HG03103 (cell line): ENCODE measurements around the gene RAB35.
A peak's percentile ranks its signal among the peaks of the same experiment; 100 is the strongest.

Experiments used
- ATAC-seq: cut with Tn5 transposase; IDR thresholded peaks from one replicate; pipeline ENCODE4 v1.9.1; 2021; ENCODE audit warnings: low read depth; ENCODE audit not compliant: unreplicated experiment

The RAB35 gene

DNA sequence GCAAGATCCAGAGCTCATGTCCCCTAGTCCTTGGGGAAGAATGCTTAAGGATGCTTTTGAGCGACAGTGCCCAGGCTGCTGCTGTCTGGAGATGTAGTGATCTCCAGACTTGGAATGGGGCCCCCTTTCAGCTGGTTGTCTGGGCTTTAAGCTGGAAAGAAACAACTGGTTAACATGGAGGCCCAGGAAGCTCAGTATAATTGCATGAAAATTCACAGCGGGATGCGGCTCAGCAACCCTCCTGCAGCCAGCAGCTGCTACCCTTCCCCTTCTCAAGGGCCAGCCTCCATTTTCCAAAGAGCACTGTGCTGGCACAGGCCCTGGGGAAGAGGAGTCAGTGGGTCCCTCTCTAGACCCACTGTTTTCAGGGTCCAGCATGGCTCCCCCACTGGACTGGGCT, 26.3 kb downstream of the RAB35 start:
- no peak for ATAC-seq

DNA sequence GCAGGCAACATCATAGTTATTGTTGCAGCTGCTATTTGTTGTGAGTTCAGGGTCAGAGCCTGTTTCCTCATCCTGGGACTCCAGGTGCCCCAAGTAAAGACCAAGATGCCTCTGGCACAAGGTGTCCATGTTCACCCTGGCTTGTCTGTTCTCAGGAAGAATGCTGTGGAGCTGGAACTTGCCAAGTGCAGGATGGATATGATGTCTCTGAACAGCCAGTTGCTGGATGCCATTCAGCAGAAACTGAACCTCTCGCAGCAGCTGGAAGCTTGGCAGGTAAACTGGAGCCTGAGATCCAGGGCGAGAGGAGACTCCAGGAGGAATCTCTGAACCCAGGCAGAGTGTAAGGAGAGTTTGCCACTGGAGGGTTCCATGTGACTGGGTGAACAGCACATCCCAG, 26.8 kb downstream of the RAB35 start:
- ATAC-seq = no peak

DNA sequence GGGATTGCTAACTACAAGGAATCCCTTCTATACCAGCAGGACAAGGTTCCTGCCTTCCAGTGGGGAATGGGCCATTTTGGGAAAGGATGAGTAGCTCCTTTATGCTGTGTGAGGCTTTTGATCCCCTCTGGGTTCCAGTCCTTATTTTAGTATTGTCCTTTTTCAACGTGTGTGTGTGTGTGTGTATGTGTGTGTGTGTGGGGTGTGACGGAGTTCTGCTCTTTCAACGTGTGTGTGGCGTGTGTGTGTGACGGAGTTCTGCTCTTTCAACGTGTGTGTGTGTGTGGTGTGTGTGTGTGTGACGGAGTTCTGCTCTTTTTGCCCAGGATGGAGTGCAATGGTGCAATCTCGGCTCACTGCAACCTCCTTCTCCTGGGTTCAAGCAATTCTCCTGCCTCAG, 27.4 kb downstream of the RAB35 start:
- no peak for ATAC-seq

DNA sequence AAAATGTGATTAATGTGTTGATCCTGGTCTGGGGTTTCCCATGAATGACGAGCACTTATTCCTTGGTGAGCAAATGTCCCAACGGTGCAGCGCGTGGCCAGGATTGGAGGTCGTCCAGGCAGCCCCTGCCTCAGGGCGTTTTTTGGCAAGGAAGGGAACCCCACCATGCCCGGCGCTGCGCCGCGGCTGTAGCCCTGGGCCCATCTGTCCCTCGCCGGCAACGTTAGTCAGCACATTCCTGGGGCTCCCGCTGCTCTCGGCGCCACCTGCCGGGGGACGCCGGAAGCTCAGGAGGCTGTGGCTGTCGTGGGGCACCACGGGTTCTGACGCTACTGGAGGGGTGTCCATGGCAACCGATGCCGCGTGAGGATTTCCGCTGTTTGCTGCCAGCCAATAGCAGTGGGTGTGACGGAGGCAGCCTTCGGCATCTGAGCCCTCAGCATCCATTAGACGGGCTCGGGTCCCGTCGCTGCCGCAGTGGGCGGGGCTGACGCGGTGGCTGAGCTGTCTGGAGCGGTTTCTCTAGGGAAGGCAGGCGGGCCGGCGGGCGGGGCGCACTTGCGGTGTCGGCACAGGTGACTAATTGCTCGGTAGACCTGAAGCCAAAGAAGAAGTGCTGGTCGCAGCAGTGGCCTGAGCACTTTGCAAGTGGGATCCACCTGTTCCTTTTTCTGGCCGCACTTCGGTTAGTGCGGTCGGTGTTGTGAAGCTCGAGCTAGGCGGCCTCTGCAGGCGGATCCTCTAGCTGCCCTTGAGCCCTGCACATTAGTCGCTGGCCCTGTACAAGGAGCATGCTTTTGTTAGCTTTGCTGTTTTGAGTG, 29.5 kb downstream of the RAB35 start:
- peak; percentile 95 for ATAC-seq

DNA sequence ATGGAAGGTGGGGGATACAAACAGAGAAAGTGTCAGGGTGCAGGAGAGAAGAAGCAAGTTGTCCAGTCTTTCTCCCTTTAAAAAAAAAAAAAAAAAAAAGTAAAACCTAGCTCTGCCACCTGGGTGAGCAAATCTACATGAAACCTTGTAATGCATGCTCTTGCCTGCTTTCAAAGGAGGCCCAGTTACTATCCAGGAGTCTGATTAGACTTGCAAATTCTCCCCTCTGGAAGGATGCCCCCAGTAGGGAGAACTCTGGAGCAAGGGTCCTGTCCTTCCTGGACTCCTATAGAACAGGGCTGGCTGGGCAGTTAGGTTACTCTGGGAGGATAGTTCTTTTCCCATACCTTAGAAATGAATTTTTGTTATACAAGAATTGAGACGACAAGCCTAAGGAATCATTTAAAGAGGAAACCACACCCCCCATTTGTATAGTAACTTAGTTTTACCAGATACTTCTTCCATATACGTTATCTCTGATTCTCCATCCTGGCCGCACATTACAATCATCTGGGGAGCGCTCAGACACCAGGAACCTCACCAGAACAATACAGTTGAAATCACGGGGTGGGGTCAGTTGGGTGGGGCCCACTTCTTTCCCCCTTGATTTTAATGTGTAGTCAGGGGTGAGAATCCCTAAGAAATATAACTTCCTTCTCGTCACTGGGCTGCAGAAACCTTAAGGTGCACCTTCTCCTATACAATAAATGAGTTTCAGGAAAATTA, 30.5 kb downstream of the RAB35 start:
- no peak for ATAC-seq

DNA sequence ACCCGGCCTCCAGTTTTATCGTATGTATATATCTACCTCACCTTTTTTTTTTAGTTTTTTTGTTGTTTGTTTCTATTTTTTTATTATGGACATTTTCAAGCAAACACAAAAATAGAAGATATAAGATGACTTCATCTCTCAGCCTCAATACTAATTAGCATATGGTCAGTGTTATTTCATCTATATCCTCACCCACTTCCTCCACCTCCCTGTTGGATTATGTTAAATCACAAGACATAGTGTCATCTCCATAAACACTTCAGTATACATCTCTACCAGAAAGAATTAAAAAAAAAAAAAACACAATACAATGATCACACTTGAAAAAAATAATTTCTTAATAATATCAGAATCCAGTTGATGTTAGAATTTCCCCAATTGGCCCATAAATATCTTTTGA, 34.9 kb downstream of the RAB35 start:
- ATAC-seq = no peak

DNA sequence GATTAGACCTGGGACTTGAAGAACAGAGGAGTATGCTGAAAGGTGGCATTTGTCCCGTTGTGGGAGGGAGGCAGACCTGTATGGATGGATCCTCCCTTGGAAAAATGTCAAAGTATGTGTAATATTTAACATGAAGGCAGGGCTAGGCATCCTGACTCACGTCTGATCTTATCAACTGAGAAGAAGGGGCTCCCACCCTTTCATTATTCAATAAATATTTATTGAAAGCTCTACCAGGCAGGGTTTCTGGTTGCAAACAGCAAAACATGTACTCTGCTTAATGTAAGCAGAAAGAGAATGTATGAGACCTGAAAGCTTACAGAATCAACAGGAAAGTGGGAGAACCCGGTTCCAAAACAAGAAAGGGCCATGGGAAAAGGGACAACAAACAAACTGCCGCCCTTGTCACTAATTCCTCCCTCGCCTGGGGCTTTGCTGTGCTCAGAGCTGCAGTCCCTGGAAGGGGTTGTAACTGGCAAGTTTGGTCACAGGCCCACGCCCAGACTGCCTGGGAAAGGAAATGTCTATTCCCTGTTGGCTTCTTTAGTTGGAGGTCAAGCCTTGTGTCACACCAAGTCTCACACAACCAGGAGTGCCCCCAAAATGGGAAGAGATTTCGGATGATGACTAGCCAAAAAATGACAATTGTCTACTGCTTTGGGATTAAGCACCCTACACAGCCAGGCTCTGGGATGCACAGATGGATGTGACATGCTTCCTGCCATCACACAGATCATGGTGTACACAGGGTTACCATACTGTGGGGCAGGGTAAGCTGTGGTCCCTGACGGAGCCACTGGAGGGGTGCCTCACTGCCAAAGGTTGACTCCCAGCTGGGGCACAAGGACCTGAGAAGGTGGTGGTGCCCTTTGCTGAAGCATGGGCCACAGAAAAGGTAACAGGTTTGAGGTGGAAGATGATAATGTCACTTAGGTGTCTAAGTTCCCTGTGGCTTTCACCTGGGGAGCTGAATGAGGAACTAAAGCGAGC, 36.8 kb downstream of the RAB35 start:
- ATAC-seq = no peak

DNA sequence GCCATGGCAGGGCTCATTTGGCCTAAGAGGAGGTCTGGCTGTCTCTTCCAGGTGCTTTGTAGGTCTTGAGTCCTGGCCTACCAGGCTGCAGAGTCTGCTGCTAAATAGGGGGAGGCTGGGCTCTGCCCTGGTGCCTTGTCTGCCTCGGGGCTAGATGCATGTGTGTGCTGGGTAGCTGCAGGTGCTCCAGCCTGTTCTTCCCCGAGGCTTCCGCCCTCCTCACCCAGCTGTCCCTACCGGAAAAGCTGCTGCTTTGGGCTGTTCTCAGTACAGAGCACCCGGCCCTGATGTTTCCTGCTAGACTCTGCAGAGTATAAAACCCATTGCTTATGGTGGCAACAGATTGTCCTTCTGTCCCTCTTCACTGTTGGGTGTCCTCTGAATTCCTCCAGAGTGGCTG, 37.7 kb downstream of the RAB35 start:
- no peak for ATAC-seq

DNA sequence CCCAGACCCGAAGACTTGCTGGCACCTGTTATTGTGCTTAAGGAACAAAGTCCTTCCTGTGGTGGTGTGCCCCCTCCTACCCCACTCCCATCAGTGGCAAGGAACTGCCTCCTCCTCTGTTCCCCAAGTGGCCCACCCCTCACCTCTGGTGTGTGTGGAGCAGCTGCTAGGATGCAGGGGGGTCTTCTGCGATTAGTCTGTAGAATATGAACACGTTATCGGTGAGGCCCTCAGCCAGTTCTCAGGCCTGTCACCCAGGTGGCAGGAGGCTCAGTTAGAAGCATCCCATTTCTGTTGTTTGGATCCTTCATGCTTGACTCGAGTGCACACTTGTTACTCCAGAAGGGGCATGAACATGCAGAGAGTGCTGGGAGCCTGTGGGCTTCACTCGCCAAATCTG, 39.3 kb downstream of the RAB35 start:
- no peak for ATAC-seq

DNA sequence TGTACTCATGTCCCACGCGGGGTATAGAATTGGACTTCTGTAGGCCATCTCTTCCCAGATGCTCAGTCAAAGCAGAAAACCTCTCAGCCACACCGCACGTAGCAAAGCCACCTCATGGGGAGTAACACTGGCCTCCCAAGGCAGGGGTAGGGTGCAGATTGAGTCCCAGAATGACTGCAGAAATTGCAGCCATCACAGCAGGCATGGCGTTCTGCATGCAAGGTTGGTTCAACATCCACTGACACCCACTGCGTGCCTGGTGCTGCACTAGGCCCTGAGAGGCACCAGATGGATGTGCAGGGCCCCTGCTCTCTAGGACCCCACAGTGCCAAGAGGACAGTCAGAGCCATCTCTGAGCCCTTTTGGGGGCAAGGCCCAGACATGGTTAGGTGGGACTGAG, 39.9 kb downstream of the RAB35 start:
- ATAC-seq = no peak

DNA sequence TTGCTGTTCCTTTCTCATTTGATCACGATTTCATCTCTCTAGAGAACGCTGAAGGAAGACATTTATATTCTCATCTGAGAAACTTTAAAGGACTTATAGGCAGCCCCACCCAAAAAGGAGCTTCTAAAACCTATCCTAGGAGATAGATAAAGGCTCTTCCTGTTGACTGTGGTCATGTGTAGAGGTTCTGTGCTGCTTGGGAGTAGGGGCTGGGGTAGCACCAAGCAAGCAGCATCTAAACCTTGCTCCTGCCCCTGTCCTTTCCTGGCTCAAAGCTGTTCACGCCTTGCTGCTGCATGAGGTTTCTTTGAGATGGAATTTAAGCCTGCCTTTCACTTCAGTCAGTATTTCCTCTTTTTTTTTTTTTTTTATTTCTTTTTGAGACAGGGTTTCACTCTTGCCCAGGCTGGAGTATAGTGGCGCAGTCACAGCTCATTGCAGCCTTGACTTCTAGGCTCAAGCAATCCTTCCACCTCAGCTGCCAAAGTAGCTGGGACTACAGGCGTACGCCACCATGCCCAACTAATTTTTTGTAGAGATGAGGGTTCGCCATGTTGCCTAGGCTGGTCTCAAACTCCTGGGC, 41.4 kb downstream of the RAB35 start:
- ATAC-seq = no peak

DNA sequence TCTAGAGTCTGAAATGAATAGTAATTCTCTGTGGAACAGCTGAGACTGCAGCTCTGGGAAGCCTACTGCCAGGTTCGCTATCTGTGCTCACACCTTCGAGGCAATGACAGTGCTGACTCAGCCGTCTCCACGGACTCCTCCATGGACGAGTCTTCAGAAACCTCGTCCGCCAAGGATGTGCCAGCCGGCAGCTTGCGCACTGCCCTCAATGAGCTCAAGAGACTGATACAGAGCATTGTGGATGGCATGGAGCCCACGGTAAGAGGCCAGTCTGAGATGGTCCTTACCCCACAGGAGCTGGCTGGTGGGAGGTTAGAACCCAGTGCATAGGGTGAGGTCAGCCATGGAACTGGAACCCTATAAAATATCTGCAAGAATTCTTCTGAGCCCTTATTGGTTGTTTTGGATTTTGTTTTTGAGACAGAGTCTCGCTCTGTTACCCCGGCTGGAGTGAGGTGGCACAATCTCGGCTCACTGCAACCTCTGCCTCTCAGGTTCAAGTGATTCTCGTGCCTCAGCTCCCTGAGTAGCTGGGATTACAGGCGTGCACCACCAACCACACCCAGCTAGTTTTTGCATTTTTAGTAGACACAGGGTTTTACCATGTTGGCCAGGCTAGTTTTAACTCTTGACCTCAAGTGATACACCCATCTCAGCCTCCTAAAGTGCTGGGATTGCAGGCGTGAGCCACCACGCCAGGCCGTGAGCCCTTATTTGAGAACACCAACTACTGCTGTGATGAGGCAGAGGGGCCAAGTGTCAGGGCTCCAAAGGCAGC, 43.9 kb downstream of the RAB35 start:
- no peak for ATAC-seq

DNA sequence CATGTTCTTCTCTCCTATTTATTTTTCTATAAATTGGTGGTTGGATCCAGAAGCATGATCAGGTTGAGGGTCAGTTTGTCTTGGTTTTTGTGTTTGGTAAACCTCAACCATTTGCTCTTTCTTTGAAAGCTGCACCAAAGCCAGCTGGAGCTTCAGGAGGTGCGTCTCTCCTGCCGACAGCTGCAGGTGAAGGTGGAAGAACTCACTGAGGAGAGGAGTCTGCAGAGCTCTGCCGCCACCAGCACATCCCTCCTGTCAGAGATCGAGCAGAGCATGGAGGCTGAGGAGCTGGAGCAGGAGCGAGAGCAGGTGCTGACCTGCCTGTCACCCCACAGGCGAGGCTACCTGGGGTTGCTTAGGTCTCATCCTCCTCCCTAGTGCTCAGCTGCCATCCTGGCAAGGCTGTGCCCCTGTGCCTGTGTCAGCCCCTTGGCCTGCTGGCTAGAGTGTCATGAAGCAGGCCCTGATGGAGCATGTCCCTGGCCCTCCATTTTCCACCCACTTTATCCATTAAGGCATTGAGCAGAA, 45.0 kb downstream of the RAB35 start:
- ATAC-seq = no peak

DNA sequence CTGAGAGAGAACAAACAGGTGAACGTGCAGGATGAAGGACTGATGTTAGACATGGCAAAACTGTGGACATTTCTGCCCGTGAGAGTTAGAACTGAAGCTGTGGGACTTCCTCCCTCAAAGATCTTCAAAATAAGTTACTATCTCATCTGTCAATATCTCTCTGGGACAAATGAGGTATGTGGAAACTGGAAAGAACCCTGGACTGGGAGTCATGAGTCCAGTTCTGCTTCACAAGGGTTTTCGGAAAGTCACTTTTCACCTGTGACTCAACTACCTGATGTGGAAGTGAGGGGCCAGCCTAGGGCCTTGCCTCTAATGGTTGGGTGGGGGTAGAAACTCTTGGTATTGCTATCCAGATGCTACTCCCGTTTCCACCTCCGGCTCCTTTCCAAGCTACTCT, 47.3 kb downstream of the RAB35 start:
- ATAC-seq = no peak

DNA sequence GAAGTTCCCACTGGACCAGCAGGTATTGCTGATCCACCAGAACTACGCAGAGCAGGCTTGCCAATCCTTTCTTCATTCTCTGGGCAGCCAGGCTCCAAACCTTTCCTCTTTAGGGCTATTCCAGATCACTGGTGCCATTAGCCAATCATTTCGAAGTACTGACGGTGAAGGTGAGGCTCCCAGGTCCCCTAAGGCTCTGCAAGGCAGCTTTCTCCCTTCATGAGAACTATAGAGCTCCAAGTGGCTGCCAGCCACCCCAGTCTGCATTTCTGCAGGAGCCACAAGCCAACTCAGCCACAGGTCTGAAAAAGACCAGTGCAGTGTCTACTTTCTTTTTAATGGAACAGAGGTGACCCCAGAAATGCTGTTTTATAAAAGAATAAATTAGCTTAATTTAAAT, 48.7 kb downstream of the RAB35 start:
- no peak for ATAC-seq

DNA sequence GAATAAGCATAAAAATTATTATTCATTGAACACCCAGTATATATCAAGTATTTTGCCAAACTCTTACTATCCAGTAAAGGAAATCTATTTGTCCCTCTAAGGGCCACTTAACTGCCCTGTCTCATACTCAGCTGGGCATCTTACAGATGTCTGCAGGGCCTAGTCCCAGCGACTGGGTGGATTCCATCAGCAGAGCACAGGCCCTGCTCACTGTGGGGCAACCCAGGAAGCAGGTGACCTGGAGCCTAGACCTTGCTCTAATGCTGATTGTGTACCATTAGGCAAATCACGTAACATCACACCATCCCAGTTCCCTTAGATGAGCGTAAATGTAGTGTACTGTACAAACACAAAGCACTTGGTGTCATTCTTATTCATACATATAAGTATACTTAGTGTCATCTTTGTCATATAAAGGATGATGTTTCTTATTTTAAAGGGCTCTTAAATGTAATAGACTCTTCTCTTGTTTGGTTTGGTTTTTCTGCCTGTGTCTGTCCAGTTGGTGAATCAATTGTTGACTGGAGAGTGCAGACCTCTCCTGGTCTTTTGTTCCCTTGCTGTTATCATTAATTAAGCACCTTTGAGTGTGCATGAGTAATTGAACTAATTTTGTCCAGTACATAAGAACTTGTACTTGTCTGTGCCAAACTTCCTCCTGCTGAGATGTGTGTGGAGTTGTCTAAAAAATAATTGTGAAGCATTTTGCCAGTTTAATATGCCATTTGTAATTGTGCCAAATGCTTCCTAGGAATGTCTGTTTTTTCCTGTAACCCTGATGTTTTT, 49.3 kb downstream of the RAB35 start:
- ATAC-seq = no peak

DNA sequence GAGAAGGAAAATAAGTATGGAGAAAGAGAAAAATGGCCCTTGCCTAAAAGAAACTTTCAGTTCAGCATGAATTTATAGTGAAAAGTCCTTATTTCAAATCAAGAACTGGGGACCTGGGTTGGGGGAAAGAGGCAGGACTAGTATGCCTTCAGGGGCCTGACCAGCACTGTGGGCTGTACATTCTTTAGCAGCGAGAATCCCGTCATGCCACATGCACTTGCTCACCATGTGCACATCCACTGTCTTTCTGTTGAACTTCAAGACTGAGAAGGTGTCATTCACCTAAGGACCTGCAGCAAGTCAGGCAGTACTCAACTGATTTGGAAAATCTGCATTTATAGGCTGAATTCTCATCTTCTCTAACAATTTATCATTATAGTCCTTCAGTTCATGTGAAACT, 50.2 kb downstream of the RAB35 start:
- ATAC-seq = no peak

DNA sequence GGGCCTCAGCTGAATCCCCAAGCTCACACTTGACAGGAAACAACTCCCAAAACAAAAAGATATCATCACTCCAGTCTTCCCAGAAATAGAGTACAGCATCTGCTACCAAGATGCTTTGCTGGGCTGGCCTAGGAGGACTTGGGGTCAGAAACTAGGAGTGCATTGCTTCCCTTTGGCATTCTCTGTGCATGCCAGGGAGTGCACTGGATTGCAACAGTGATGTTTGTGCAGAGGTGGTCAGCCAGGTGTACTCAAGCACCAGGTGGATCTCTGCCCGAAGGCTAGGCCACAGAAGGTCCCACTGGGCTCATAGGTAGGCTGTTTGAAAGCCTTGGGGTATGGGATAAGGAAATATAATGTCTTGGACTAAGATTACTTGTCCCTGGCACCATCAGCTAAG, 51.1 kb downstream of the RAB35 start:
- ATAC-seq = no peak
